Measurements from ENCODE around the gene IL12A.

IL12A gene

GRCh38 chr3:159988617-159989271, at the start of gene IL12A:
Gene IL12A (plus strand): TSS chr3:159988835.
- DNase-seq = no peak

GRCh38 chr3:159941038-159942000, 47.3 kb upstream of the IL12A start:
- no peak for DNase-seq

- no peak for DNase-seq
These were observed 43.9 kb upstream of the IL12A start for GRCh38 chr3:159944781-159945180.

GRCh38 chr3:159945930-159946329, 42.7 kb upstream of the IL12A start:
- DNase-seq = no peak

- no peak for DNase-seq
These were observed 41.4 kb upstream of the IL12A start for GRCh38 chr3:159947220-159947619.

- no peak for DNase-seq
These were observed 40.0 kb upstream of the IL12A start for GRCh38 chr3:159948429-159949144.

GRCh38 chr3:159950156-159950898, 38.3 kb upstream of the IL12A start:
- no peak for DNase-seq

GRCh38 chr3:159951540-159951939, 37.1 kb upstream of the IL12A start:
- DNase-seq = no peak

GRCh38 chr3:159953325-159954085, 35.1 kb upstream of the IL12A start:
- DNase-seq = no peak

- no peak for DNase-seq
These were observed 28.2 kb upstream of the IL12A start for GRCh38 chr3:159960188-159961148.

- DNase-seq = no peak
These were observed 24.3 kb upstream of the IL12A start for GRCh38 chr3:159964166-159964973.

- no peak for DNase-seq
These were observed 17.3 kb upstream of the IL12A start for GRCh38 chr3:159971311-159971710.

- DNase-seq = no peak
These were observed 11.3 kb upstream of the IL12A start for GRCh38 chr3:159977295-159977694.

GRCh38 chr3:159978353-159978752, 10.3 kb upstream of the IL12A start:
- no peak for DNase-seq

GRCh38 chr3:159978918-159979703, 9.5 kb upstream of the IL12A start:
- no peak for DNase-seq

GRCh38 chr3:159982442-159982974, 6.1 kb upstream of the IL12A start:
- no peak for DNase-seq

- DNase-seq = no peak
These were observed 1.3 kb upstream of the IL12A start for GRCh38 chr3:159987291-159987711.

- DNase-seq = no peak
These were observed 1.6 kb downstream of the IL12A start for GRCh38 chr3:159989973-159990846.

Data from NCI-H1417 treated with DMSO at 0.1 percent for 48 hours (cell line).